H1 (cell line): ENCODE results near the gene STIMATE. TPM values are rescaled to one million over a fixed set of nuclear protein-coding genes. Genes with fewer than 3 reads are reported as not detected.

Experiments
- CTCF ChIA-PET: fragments of 300-600 bp; sonication (Branson Sonifier 250); formaldehyde crosslinking; loops from one replicate; lab custom pipeline; 2021; ENCODE audit not compliant: partially characterized antibody; lab: Charles Lee
- POLR2A ChIA-PET: fragments of 300-600 bp; sonication (Branson Sonifier 250); formaldehyde crosslinking; loops from one replicate; lab custom pipeline; 2021; ENCODE audit warnings: inconsistent platforms; ENCODE audit not compliant: partially characterized antibody; lab: Charles Lee
- DNase-seq, 2 experiments: peaks; one replicate each; pipeline versions ENCODE4 v3.0.0 to v3.0.0-alpha.2; 2010 to 2022; ENCODE audit warnings: low spot score in 2 of 2, low read depth in 1 of 2, mixed read lengths in 1 of 2
- FAIRE-seq: peaks from 2 replicates; lab custom pipeline; 2011; peaks lifted over from hg19 to GRCh38; lab: Jason Lieb, UNC
- H2AFZ ChIP-seq: 2 replicates; pipeline ENCODE4 v1.8.1; 2012; ENCODE audit warnings: low read length, inconsistent platforms
- H2AK5ac ChIP-seq: 2 replicates; pipeline ENCODE4 v1.6.1; 2013; ENCODE audit warnings: low read depth, low read length
- H2BK120ac ChIP-seq: replicated peaks from 2 replicates; pipeline ENCODE3; 2013; ENCODE audit warnings: low read depth, low read length, inconsistent platforms
- H2BK12ac ChIP-seq: 2 replicates; pipeline ENCODE4 v1.6.1; 2013; ENCODE audit warnings: low read depth, low read length
- H2BK15ac ChIP-seq: 2 replicates; pipeline ENCODE4 v1.6.1; 2013; ENCODE audit warnings: low read length
- H2BK20ac ChIP-seq: 2 replicates; pipeline ENCODE4 v1.6.1; 2013; ENCODE audit warnings: low read length
- H2BK5ac ChIP-seq: 2 replicates; pipeline ENCODE4 v1.6.1; 2013; ENCODE audit warnings: low read depth, low read length
- H3K14ac ChIP-seq: 2 replicates; pipeline ENCODE4 v1.6.1; 2013; ENCODE audit warnings: inconsistent platforms; ENCODE audit not compliant: insufficient read length
- H3K18ac ChIP-seq: 2 replicates; pipeline ENCODE4 v1.6.1; 2013; ENCODE audit warnings: low read length; ENCODE audit errors: extremely low read depth
- H3K23ac ChIP-seq: 2 replicates; pipeline ENCODE4 v1.6.1; 2013; ENCODE audit warnings: inconsistent platforms; ENCODE audit not compliant: insufficient read length
- H3K23me2 ChIP-seq: 2 replicates; pipeline ENCODE4 v1.6.1; 2013; ENCODE audit warnings: low read depth, low read length
- H3K27ac ChIP-seq: 2 replicates; pipeline ENCODE4 v1.6.1; 2011; ENCODE audit warnings: low read depth, low read length, inconsistent platforms
- H3K27me3 ChIP-seq, 4 experiments: replicated peaks in 1 of 4; 1 replicate in 1 of 4; 2 replicates in 3 of 4; pipeline versions ENCODE4 v1.6.1 to v1.8.1; 2011 to 2013; ENCODE audit warnings: low read length in 3 of 4, mild to moderate bottlenecking in 3 of 4, inconsistent platforms in 2 of 4, mixed read lengths in 2 of 4, moderate library complexity in 1 of 4; ENCODE audit not compliant: control insufficient read depth in 3 of 4, insufficient read depth in 3 of 4; ENCODE audit errors: extremely low read depth in 1 of 4
- H3K36me3 ChIP-seq, 4 experiments: 2 replicates each; pipeline versions ENCODE4 v1.6.1 to v1.8.1; 2011 to 2013; ENCODE audit warnings: mild to moderate bottlenecking in 4 of 4, low read length in 3 of 4, moderate library complexity in 2 of 4, control low read depth in 1 of 4, inconsistent platforms in 1 of 4; ENCODE audit not compliant: insufficient read depth in 4 of 4, control insufficient read depth in 2 of 4
- H3K4ac ChIP-seq: replicated peaks from 2 replicates; pipeline ENCODE3; 2013; ENCODE audit warnings: low read length, low read depth, mixed read lengths, inconsistent platforms; ENCODE audit not compliant: insufficient read length
- H3K4me1 ChIP-seq, 4 experiments: replicated peaks in 1 of 4; 1 replicate in 1 of 4; 2 replicates in 3 of 4; pipeline versions ENCODE4 v1.6.1 to v1.8.1; 2011 to 2013; ENCODE audit warnings: low read length in 3 of 4, inconsistent platforms in 2 of 4, mixed read lengths in 1 of 4; ENCODE audit not compliant: insufficient read depth in 4 of 4, control insufficient read depth in 3 of 4
- H3K4me2 ChIP-seq, 2 experiments: 2 replicates each; pipeline versions ENCODE4 v1.6.1 to v1.8.1; 2011 to 2013; ENCODE audit warnings: low read depth in 2 of 2, low read length in 2 of 2, control low read depth in 1 of 2, inconsistent platforms in 1 of 2, mild to moderate bottlenecking in 1 of 2; ENCODE audit not compliant: insufficient read depth in 1 of 2
- H3K4me3 ChIP-seq, 4 experiments: fragments of 200-600, 300-600 bp in 1 of 4; sonication (generic), shearing (Covaris generic), sonication (Bioruptor Twin) in 1 of 4; 2 replicates each; pipeline versions ENCODE4 v1.5.1 to v1.8.1; 2011 to 2016; ENCODE audit warnings: low read length in 4 of 4, low read depth in 3 of 4, control low read depth in 2 of 4, inconsistent platforms in 2 of 4, mild to moderate bottlenecking in 2 of 4, mixed read lengths in 1 of 4, moderate library complexity in 1 of 4; ENCODE audit not compliant: insufficient read depth in 2 of 4; ENCODE audit errors: extremely low read depth in 1 of 4
- H3K56ac ChIP-seq: replicated peaks from 2 replicates; pipeline ENCODE3; 2013; ENCODE audit warnings: low read depth, mild to moderate bottlenecking, mixed read lengths, low read length, inconsistent platforms; ENCODE audit not compliant: insufficient read length
- H3K79me1 ChIP-seq: 2 replicates; pipeline ENCODE4 v1.6.1; 2013; ENCODE audit warnings: low read depth, low read length, control low read depth
- H3K79me2 ChIP-seq, 2 experiments: 2 replicates each; pipeline versions ENCODE4 v1.6.1 to v1.8.1; 2012 to 2013; ENCODE audit warnings: low read length in 2 of 2, mild to moderate bottlenecking in 2 of 2, inconsistent platforms in 1 of 2; ENCODE audit not compliant: insufficient read depth in 2 of 2, control insufficient read depth in 1 of 2
- H3K9ac ChIP-seq, 4 experiments: replicated peaks in 1 of 4; 1 replicate in 1 of 4; 2 replicates in 3 of 4; pipeline versions ENCODE4 v1.6.1 to v1.8.1; 2011 to 2013; ENCODE audit warnings: low read depth in 3 of 4, low read length in 3 of 4, control low read depth in 2 of 4, mild to moderate bottlenecking in 2 of 4, moderate library complexity in 2 of 4, inconsistent platforms in 1 of 4; ENCODE audit errors: extremely low read depth in 1 of 4
- H3K9me3 ChIP-seq, 2 experiments: 2 replicates each; pipeline versions ENCODE4 v1.6.1 to v1.8.1; 2012 to 2013; ENCODE audit warnings: mild to moderate bottlenecking in 2 of 2, moderate library complexity in 2 of 2, control low read depth in 1 of 2, inconsistent platforms in 1 of 2, low read depth in 1 of 2, low read length in 1 of 2, mixed read lengths in 1 of 2; ENCODE audit not compliant: insufficient read depth in 2 of 2
- H4K20me1 ChIP-seq, 2 experiments: replicated peaks in 1 of 2; 2 replicates each; pipeline versions ENCODE3 to v1.8.1; 2011 to 2013; ENCODE audit warnings: inconsistent platforms in 2 of 2, low read length in 2 of 2, mild to moderate bottlenecking in 1 of 2; ENCODE audit not compliant: insufficient read depth in 2 of 2, control insufficient read depth in 1 of 2
- H4K5ac ChIP-seq: 2 replicates; pipeline ENCODE4 v1.6.1; 2013; ENCODE audit warnings: low read length, low read depth, mixed read lengths, inconsistent platforms; ENCODE audit not compliant: insufficient read length
- H4K8ac ChIP-seq: 2 replicates; pipeline ENCODE4 v1.8.0; 2013; ENCODE audit warnings: mild to moderate bottlenecking, moderate library complexity, low read length, inconsistent platforms; ENCODE audit not compliant: insufficient read depth; ENCODE audit errors: extremely low read depth
- H4K91ac ChIP-seq: replicated peaks from 2 replicates; pipeline ENCODE3; 2013; ENCODE audit warnings: low read length, mixed read lengths, inconsistent platforms; ENCODE audit not compliant: insufficient read length
- BRCA1 ChIP-seq: IDR thresholded peaks from 2 replicates; pipeline ENCODE4 v1.6.1; 2012; ENCODE audit warnings: low read depth, low read length, improper control_type of control experiment
- CBX8 ChIP-seq: fragments of 300-800, 300-1000 bp; sonication (generic); IDR thresholded peaks from 2 replicates; pipeline ENCODE4 v1.7.1; 2016; ENCODE audit warnings: low read depth, low read length, borderline replicate concordance
- CHD1 ChIP-seq: IDR thresholded peaks from 2 replicates; pipeline ENCODE4 v1.6.1; 2012; ENCODE audit warnings: low read depth, low read length, improper control_type of control experiment
- EGR1 ChIP-seq: IDR thresholded peaks from 2 replicates; pipeline ENCODE4 v1.6.1; 2011; ENCODE audit warnings: low read depth, low read length, borderline replicate concordance
- JUN ChIP-seq: IDR thresholded peaks from 2 replicates; pipeline ENCODE4 v1.6.1; 2011; ENCODE audit warnings: low read depth, mild to moderate bottlenecking, improper control_type of control experiment, low read length
- JUND ChIP-seq: IDR thresholded peaks from 2 replicates; pipeline ENCODE4 v1.6.1; 2011; ENCODE audit warnings: mild to moderate bottlenecking, improper control_type of control experiment, low read length
- MAX ChIP-seq: IDR thresholded peaks from 2 replicates; pipeline ENCODE4 v1.6.1; 2012; ENCODE audit warnings: inconsistent platforms
- POLR2AphosphoS5 ChIP-seq: IDR thresholded peaks from 2 replicates; pipeline ENCODE4 v1.6.1; 2011; ENCODE audit warnings: low read depth, low read length
- SUZ12 ChIP-seq: fragments of 200-600 bp; sonication (generic); IDR thresholded peaks from 2 replicates; pipeline ENCODE4 v1.6.1; 2012; ENCODE audit warnings: mild to moderate bottlenecking, inconsistent platforms, low read length, moderate library complexity, mixed read lengths
- TBP ChIP-seq: IDR thresholded peaks from 2 replicates; pipeline ENCODE4 v1.6.1; 2011; ENCODE audit warnings: low read depth, low read length, improper control_type of control experiment
- YY1 ChIP-seq: IDR thresholded peaks from 2 replicates; pipeline ENCODE4 v1.6.1; 2011; ENCODE audit warnings: low read depth, mild to moderate bottlenecking, low read length
- WGBS, 2 experiments: shearing (Covaris generic) in 1 of 2; methylation state at CpG; one replicate each; pipeline versions ENCODE4 v1.1.6 to v1.1.7; 2013 to 2015; ENCODE audit warnings: low lambda C conversion rate in 2 of 2, mixed read lengths in 2 of 2, inconsistent platforms in 1 of 2, low coverage in 1 of 2, missing lambda C conversion rate in 1 of 2; ENCODE audit not compliant: insufficient replicate concordance in 2 of 2, insufficient coverage in 1 of 2, insufficient read length in 1 of 2; ENCODE audit errors: extremely low coverage in 1 of 2, missing lambda C conversion rate in 1 of 2; 5-methylcytosine and 5-hydroxymethylcytosine counted together
- polyA plus RNA-seq, 7 experiments: library from polyadenylated mRNA; depleted of rRNA in 3 of 7; stranded (reverse) in 5 of 7; unstranded in 2 of 7; fragments of >200 nt in 5 of 7; fragments of 200-250 nt in 2 of 7; gene quantifications; 1 replicate in 5 of 7; 2 replicates in 1 of 7; 4 replicates in 1 of 7; pipeline versions ENCODE4 v1.2.1 to v1.2.3, GENCODE V29; 2011 to 2013; ENCODE audit warnings: missing spikeins in 2 of 7, mixed read lengths in 2 of 7
- total RNA-seq: library from RNA; stranded (reverse); fragmentation: NEBNext Ultra II Directional; extraction: Animal tissue kit (Norgen Biotek cat#: 25700); gene quantifications from 2 replicates; pipeline ENCODE4 v1.2.1, GENCODE V29; 2021
- TF ChIP-seq, protein P1 (sequence below): IDR thresholded peaks from 2 replicates; pipeline ENCODE4 v1.6.1; 2011; ENCODE audit warnings: low read depth, mild to moderate bottlenecking, low read length; ENCODE audit not compliant: insufficient read depth

Gene STIMATE
- total and polyA plus RNA-seq, 2 of the 8 experiments (the other 6 are each of a cell fraction or from before 2014, with no cell fraction given): 17.5 to 22.1 TPM

DNA sequence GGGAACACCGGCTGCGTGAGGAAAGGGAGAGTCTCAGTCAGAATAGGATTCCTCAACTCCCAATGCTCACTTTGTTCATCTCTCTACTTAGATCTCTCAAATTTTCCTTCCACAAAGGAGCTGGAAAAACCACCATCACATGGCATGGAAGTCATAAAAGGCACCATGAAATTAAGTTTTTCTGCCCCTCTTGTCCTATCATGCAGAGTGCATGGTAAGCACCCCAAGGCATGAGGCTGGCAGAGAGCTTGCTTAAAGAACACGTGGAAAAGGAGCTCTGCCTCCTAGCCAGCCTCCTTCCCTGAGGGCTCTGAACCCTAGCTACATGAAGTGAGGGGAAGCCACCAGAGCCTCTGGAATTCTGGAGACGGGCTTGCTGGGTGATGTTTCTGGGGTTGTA is 17.8 kb downstream of the STIMATE start:
- peaks cover 0 to 9% (median 3%) of the 10 kb centered on the region in 4 experiments; a peak in 5 of 7 replicates for H3K4me1 ChIP-seq
- ChIA-PET CTCF (interaction anchor here (0.9 to 3.1 kb wide), 24 partner anchors 10 to 408 kb away, joined by 3 to 20 read pairs (median 4); partner anchors contain the start of gene STIMATE), POLR2A (no interaction called here)
- H2BK120ac ChIP-seq: no peak overlapping the region
- no peak overlapping the region for H3K4ac ChIP-seq
- no peak overlapping the region for H4K8ac ChIP-seq
- no peak overlapping the region for H4K91ac ChIP-seq
- H3K4me3 ChIP-seq: no peak overlapping the region
- H4K20me1 ChIP-seq: peaks cover 0 to 9% of the 10 kb centered on the region in 2 experiments
- H3K79me2 ChIP-seq: peaks cover 0 to 20% of the 10 kb centered on the region in 2 experiments; a peak in 2 of 4 replicates
- H3K9me3 ChIP-seq: no peaks in the 10 kb centered on the region
- no peak overlapping the region for H2BK5ac ChIP-seq
- no peak overlapping the region for H3K18ac ChIP-seq
- H3K23me2 ChIP-seq: no peaks in the 10 kb centered on the region
- H2AFZ ChIP-seq: no peak overlapping the region
- no peak overlapping the region for H4K5ac ChIP-seq
- no peak overlapping the region for H3K14ac ChIP-seq
- H2BK12ac ChIP-seq: no peak overlapping the region
- no peaks in the 10 kb centered on the region for H3K36me3 ChIP-seq
- H3K27me3 ChIP-seq: no peaks in the 10 kb centered on the region
- no peak overlapping the region for H2BK15ac ChIP-seq
- DNase-seq: no peak
- no peak overlapping the region for H2BK20ac ChIP-seq
- no peak overlapping the region for H3K23ac ChIP-seq
- H3K79me1 ChIP-seq: peaks cover 7% of the 10 kb centered on the region
- no peak for FAIRE-seq
- no peak overlapping the region for H3K4me2 ChIP-seq
- no peak overlapping the region for H3K56ac ChIP-seq
- H3K27ac ChIP-seq: no peak overlapping the region
- H2AK5ac ChIP-seq: no peak overlapping the region
- H3K9ac ChIP-seq: no peak overlapping the region
- WGBS, 2 experiments: 91% methylated on average over 4 of the region's 4 CpGs; no CpG with 5 or more reads in 1 of the 2 experiments
- no peak for TF ChIP-seq EGR1
- TF ChIP-seq JUN: no peak
- TF ChIP-seq CBX8: no peak
- TF ChIP-seq POLR2AphosphoS5: no peak
- TF ChIP-seq TBP: no peak
- TF ChIP-seq SUZ12: no peak
- TF ChIP-seq, protein P1, sequence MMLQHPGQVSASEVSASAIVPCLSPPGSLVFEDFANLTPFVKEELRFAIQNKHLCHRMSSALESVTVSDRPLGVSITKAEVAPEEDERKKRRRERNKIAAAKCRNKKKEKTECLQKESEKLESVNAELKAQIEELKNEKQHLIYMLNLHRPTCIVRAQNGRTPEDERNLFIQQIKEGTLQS: no peak
- TF ChIP-seq JUND: no peak
- no peak for TF ChIP-seq YY1
- TF ChIP-seq CHD1: no peak
- no peak for TF ChIP-seq BRCA1
- no peak for TF ChIP-seq MAX
